Mesothelial cell of epicardium (in vitro differentiated cells): ENCODE measurements around the gene CHST7. TPM values are rescaled to one million over a fixed set of nuclear protein-coding genes. Genes with fewer than 3 reads are reported as not detected.

Experiments used
- DNase-seq, 2 experiments: peaks; one replicate each; pipeline ENCODE4 v3.0.0; 2021; ENCODE audit warnings: low spot score in 2 of 2; ENCODE audit not compliant: unreplicated experiment in 2 of 2
- H3K27ac Mint-ChIP-seq: 2 replicates; pipeline ENCODE4 v1.8.0; 2021; ENCODE audit warnings: mixed read lengths
- H3K27me3 Mint-ChIP-seq: 2 replicates; pipeline ENCODE4 v1.8.0; 2021; ENCODE audit warnings: low read depth, mixed read lengths
- H3K36me3 Mint-ChIP-seq: 2 replicates; pipeline ENCODE4 v1.8.0; 2021; ENCODE audit warnings: mixed read lengths
- H3K4me1 Mint-ChIP-seq: 2 replicates; pipeline ENCODE4 v1.8.0; 2021; ENCODE audit warnings: mixed read lengths
- H3K4me3 Mint-ChIP-seq: 2 replicates; pipeline ENCODE4 v1.8.0; 2021; ENCODE audit warnings: mild to moderate bottlenecking, moderate library complexity, mixed read lengths
- H3K9me3 Mint-ChIP-seq: 2 replicates; pipeline ENCODE4 v1.8.0; 2021; ENCODE audit warnings: mixed read lengths
- total RNA-seq: library from RNA; stranded (reverse); gene quantifications from 3 replicates; pipeline ENCODE4 v1.2.1, GENCODE V29; 2021
- TF ChIP-seq, protein P1 (sequence below): fragments of 200-600 bp; sonication (generic); IDR thresholded peaks from one replicate; pipeline ENCODE4 v1.5.0; 2021; ENCODE audit warnings: antibody characterized with exemption; ENCODE audit not compliant: unreplicated experiment

CHST7 gene
- total RNA-seq, 1 donor from 2014 or later = 0.40 TPM

DNA sequence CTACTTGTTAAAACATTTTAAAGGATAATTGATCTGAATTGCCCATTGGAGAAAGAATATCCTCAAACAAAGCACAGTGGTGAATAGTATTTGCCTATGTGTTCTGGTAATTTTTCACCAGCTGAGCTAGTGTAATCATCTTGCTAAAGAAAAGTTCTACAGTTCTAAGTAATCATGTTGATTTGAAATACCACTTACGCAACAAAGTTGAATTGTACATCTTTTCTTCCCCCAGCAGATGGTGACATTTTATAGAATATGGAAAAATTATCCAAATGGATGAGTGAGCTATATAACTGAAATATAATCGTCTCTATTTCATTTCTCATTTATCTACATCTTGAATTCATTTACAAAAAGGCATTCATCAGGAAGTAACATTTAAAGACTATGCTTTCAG is 18.6 kb upstream of the CHST7 start:
- H3K27ac Mint-ChIP-seq = no peak overlapping the region
- H3K9me3 Mint-ChIP-seq = peaks cover 23% of the 10 kb centered on the region
- H3K4me1 Mint-ChIP-seq = peaks cover 5% of the 10 kb centered on the region
- DNase-seq = no peak
- no peaks in the 10 kb centered on the region for H3K27me3 Mint-ChIP-seq
- H3K4me3 Mint-ChIP-seq = no peak overlapping the region
- TF ChIP-seq, protein P1, sequence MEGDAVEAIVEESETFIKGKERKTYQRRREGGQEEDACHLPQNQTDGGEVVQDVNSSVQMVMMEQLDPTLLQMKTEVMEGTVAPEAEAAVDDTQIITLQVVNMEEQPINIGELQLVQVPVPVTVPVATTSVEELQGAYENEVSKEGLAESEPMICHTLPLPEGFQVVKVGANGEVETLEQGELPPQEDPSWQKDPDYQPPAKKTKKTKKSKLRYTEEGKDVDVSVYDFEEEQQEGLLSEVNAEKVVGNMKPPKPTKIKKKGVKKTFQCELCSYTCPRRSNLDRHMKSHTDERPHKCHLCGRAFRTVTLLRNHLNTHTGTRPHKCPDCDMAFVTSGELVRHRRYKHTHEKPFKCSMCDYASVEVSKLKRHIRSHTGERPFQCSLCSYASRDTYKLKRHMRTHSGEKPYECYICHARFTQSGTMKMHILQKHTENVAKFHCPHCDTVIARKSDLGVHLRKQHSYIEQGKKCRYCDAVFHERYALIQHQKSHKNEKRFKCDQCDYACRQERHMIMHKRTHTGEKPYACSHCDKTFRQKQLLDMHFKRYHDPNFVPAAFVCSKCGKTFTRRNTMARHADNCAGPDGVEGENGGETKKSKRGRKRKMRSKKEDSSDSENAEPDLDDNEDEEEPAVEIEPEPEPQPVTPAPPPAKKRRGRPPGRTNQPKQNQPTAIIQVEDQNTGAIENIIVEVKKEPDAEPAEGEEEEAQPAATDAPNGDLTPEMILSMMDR = peak; percentile 22
- H3K36me3 Mint-ChIP-seq = peaks cover 4% of the 10 kb centered on the region

DNA sequence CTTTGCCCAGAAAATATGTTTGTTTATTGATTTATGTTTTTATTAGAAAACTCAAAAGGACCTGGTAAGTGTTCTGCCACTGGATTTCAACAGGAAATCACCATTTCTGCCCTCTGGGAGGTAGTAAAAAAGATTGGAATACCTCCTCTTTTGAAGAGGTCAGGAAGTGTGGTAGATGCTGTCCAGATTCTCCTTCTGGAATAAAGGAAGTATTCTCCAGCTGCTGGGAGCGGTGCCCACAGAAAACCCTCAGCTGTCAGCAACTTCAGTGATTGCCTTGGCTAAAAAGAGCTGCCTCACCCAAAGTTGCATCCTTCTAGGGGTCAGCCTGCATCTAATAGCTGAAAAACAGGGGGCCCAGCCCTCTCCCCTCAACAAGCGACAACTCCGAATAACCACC is 14.5 kb upstream of the CHST7 start:
- Mint-ChIP-seq H3K36me3 (no peaks in the 10 kb centered on the region), H3K27ac (no peak overlapping the region), H3K9me3 (peaks cover 31% of the 10 kb centered on the region), H3K4me1 (no peaks in the 10 kb centered on the region), H3K27me3 (no peaks in the 10 kb centered on the region), H3K4me3 (no peak overlapping the region)
- TF ChIP-seq, protein P1 = no peak
- no peak for DNase-seq

DNA sequence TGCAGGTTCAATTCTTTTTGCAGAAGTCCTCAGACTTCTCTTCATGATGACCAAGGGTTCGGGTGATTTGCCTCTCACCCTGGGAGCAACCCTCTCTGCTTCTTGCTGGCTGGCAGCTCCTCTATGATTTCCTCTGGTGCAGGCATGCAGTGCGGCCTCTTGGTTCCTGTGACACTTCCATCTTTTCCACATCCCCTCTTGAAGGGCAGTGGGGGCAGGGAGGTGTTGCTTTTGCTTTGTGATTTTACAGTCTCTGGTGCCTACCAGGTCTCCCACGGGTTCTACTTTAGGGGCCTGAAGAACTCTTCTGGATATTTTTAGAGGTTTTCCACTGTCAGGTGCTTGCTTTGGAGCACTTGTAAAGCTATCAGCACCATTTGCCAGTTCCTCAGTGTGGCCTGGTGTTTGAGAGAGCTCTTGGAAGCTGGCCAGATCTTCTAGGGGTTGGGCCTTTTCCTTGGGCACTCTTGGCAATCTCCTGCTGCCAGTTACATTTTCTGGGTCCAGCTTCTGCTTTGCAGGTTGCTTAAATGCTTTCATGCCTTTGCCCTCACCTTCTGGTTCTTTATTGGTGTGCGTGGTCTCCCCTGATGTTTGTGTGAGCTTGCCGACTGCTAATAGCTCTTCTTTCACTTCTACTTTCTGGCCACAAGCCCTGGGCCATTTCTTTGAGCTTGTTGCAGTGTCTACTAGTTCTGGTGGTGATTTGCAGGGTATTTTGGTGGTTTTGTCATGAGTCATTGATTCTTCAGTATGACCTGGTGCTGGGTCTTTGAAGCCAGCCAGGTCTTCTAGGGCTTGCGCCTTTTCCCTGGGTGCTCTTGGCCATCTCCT is 11.5 kb upstream of the CHST7 start:
- H3K27ac Mint-ChIP-seq = no peak overlapping the region
- H3K36me3 Mint-ChIP-seq = peaks cover 2% of the 10 kb centered on the region
- no peaks in the 10 kb centered on the region for H3K4me1 Mint-ChIP-seq
- no peaks in the 10 kb centered on the region for H3K27me3 Mint-ChIP-seq
- TF ChIP-seq, protein P1 = no peak
- peaks cover 32% of the 10 kb centered on the region for H3K9me3 Mint-ChIP-seq
- DNase-seq = no peak
- H3K4me3 Mint-ChIP-seq = no peak overlapping the region

DNA sequence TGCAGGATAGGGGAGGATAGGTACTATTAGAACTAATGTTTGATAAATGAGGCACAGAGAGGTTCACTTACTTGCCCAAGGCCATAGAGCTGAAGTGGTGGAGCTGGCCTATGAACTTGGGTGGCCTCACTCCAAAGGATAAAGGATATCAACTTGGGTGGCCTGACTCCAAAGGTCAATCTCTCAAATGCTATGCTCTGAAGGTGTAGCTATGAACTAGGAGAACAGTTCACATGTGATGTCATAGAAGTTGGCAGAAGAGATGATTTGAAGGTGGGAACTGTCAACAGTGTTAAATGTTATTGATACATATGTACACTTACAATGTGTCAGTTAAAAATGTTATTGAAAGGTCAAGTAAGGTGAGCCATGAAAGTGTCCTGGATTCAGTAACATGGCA is 6.2 kb upstream of the CHST7 start:
- peaks cover 2% of the 10 kb centered on the region for H3K36me3 Mint-ChIP-seq
- H3K4me3 Mint-ChIP-seq = no peak overlapping the region
- H3K4me1 Mint-ChIP-seq = no peaks in the 10 kb centered on the region
- no peak for DNase-seq
- H3K9me3 Mint-ChIP-seq = peaks cover 12% of the 10 kb centered on the region
- no peak overlapping the region for H3K27ac Mint-ChIP-seq
- TF ChIP-seq, protein P1 = no peak
- H3K27me3 Mint-ChIP-seq = peaks cover 11% of the 10 kb centered on the region

DNA sequence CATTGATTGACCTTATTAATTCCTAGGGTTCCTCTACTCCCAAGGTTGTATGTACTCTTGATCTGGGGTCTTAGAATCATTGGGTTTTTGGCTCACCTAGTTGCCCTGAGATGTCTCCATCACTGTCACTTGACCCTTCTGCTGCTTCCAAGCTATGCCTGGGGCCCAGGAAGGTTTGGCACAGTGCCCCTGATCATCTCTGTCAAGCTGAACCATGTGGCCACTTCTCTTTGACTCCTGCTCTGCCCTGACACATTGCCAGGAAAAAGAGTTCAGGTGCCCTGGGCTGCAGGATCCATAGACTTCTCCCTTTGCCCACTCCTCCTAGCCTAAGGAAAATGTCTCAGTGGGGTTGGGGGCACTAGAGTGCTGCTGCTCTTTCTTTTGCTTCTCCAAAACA is 3.9 kb upstream of the CHST7 start:
- Mint-ChIP-seq H3K27me3 (peaks cover 29% of the 10 kb centered on the region), H3K36me3 (no peaks in the 10 kb centered on the region), H3K27ac (no peak overlapping the region), H3K4me1 (no peaks in the 10 kb centered on the region), H3K9me3 (peaks cover 3% of the 10 kb centered on the region), H3K4me3 (no peak overlapping the region)
- DNase-seq = no peak
- TF ChIP-seq, protein P1 = no peak
